HAP-1 (cell line): Measurements from ENCODE around the gene PFDN2.

ENCODE experiments used
- DNase-seq, 2 experiments: peaks; one replicate each; pipeline ENCODE4 v3.0.0-alpha.2; 2016 to 2020; ENCODE audit warnings: low spot score in 2 of 2
- H3K27me3 ChIP-seq: fragments of 250-450 bp; sonication (Bioruptor Pico); 2 replicates; pipeline ENCODE4 v1.5.1; 2020; ENCODE audit warnings: low read depth, mild to moderate bottlenecking, moderate library complexity
- H3K36me3 ChIP-seq: fragments of 250-450 bp; sonication (Bioruptor Pico); replicated peaks from 2 replicates; pipeline ENCODE4 v1.5.1; 2020; ENCODE audit warnings: mild to moderate bottlenecking
- H3K4me1 ChIP-seq: fragments of 250-450 bp; sonication (Bioruptor Pico); 2 replicates; pipeline ENCODE4 v1.5.1; 2020; ENCODE audit warnings: mild to moderate bottlenecking
- H3K4me3 ChIP-seq: fragments of 250-450 bp; sonication (Bioruptor Pico); 2 replicates; pipeline ENCODE4 v1.5.1; 2020; ENCODE audit warnings: mild to moderate bottlenecking, moderate library complexity
- H3K9me3 ChIP-seq: fragments of 250-450 bp; sonication (Bioruptor Pico); 2 replicates; pipeline ENCODE4 v1.5.1; 2020; ENCODE audit warnings: mild to moderate bottlenecking, moderate library complexity
- in situ Hi-C: fragments of 300-500 bp; cut with MboI; formaldehyde crosslinking; loops from 3 replicates; pipeline ENCODE4 v1.14.3; 2020; ENCODE audit warnings: low sequenced_read_pairs, inconsistent platforms, mixed read lengths

The PFDN2 gene

GRCh38 chr1:161059293-161059692, 58.5 kb downstream of the PFDN2 start:
- Histone ChIP-seq H3K27me3 (no peaks in the 10 kb centered on the region; the same call in 1 of the 2 replicates), H3K4me1 (no peaks in the 10 kb centered on the region), H3K9me3 (no peaks in the 10 kb centered on the region), H3K36me3 (no peaks in the 10 kb centered on the region), H3K4me3 (no peak overlapping the region)
- no peak for DNase-seq
- in situ Hi-C loops, result no loop called here

GRCh38 chr1:161054805-161055204, 63.0 kb downstream of the PFDN2 start:
- H3K4me3 ChIP-seq, result no peak overlapping the region
- no peaks in the 10 kb centered on the region for H3K27me3 ChIP-seq
- H3K9me3 ChIP-seq, result no peaks in the 10 kb centered on the region
- no peaks in the 10 kb centered on the region for H3K4me1 ChIP-seq
- DNase-seq, result no peak
- H3K36me3 ChIP-seq, result no peaks in the 10 kb centered on the region
- in situ Hi-C loops, result no loop called here

GRCh38 chr1:161054232-161054631, 63.6 kb downstream of the PFDN2 start:
- no peak for DNase-seq
- H3K4me3 ChIP-seq, result no peak overlapping the region
- H3K27me3 ChIP-seq, result no peaks in the 10 kb centered on the region
- no peaks in the 10 kb centered on the region for H3K36me3 ChIP-seq
- no peaks in the 10 kb centered on the region for H3K9me3 ChIP-seq
- no peaks in the 10 kb centered on the region for H3K4me1 ChIP-seq
- in situ Hi-C loops, result no loop called here

- no peaks in the 10 kb centered on the region for H3K4me1 ChIP-seq
- no peak overlapping the region for H3K4me3 ChIP-seq
- in situ Hi-C loops, result no loop called here
- no peaks in the 10 kb centered on the region for H3K36me3 ChIP-seq
- H3K9me3 ChIP-seq, result no peaks in the 10 kb centered on the region; the same call in 1 of the 2 replicates
- H3K27me3 ChIP-seq, result no peaks in the 10 kb centered on the region
- no peak for DNase-seq
Observed at GRCh38 chr1:161052899-161053298, 64.9 kb downstream of the PFDN2 start.

- Histone ChIP-seq H3K4me3 (no peak overlapping the region), H3K4me1 (0 out of 2 replicates have a peak, but pooled peaks cover 2% of the 10 kb centered on the region), H3K36me3 (no peaks in the 10 kb centered on the region), H3K27me3 (no peaks in the 10 kb centered on the region), H3K9me3 (peaks cover 7% of the 10 kb centered on the region)
- in situ Hi-C loops, result no loop called here
- DNase-seq, result no peak
Observed at GRCh38 chr1:161051219-161051618, 66.6 kb downstream of the PFDN2 start.
